HFFc6 (cell line): ENCODE measurements around the gene SLC29A4. TPM values are rescaled to one million over a fixed set of nuclear protein-coding genes. Genes with fewer than 3 reads are reported as not detected.
"Not testable (repeated sequence)": the region's sequence is repeated elsewhere in the genome, so short reads cannot be mapped to it uniquely, and the experiment has no call there.

Experiments
- DNase-seq: peaks from one replicate; pipeline ENCODE4 v3.0.0-alpha.2; 2018
- H3K27ac Mint-ChIP-seq: 2 replicates; pipeline ENCODE4 v1.8.0; 2020; ENCODE audit warnings: mild to moderate bottlenecking, mixed read lengths
- H3K27me3 Mint-ChIP-seq: 2 replicates; pipeline ENCODE4 v1.8.0; 2021; ENCODE audit warnings: mild to moderate bottlenecking, moderate library complexity, mixed read lengths; ENCODE audit not compliant: insufficient read depth
- H3K36me3 Mint-ChIP-seq: 2 replicates; pipeline ENCODE4 v1.8.0; 2021; ENCODE audit warnings: low read depth, mixed read lengths
- H3K4me1 Mint-ChIP-seq: 2 replicates; pipeline ENCODE4 v1.8.0; 2020; ENCODE audit warnings: low read depth, mixed read lengths
- H3K4me3 Mint-ChIP-seq: 2 replicates; pipeline ENCODE4 v1.8.0; 2020; ENCODE audit warnings: mild to moderate bottlenecking, moderate library complexity, mixed read lengths
- H3K9me3 Mint-ChIP-seq: 2 replicates; pipeline ENCODE4 v1.8.0; 2020; ENCODE audit warnings: mild to moderate bottlenecking, mixed read lengths
- total RNA-seq, 6 experiments: library from RNA; stranded (reverse); fragmentation: NEBNext Ultra II Directional; extraction: Animal tissue kit (Norgen Biotek cat#: 25700); gene quantifications; 2 replicates in 1 of 6; 3 replicates in 5 of 6; pipeline ENCODE4 v1.2.3, GENCODE V29; 2021
- TF ChIP-seq, protein P1 (sequence below): fragments of 200-600 bp; sonication (generic); IDR thresholded peaks from 2 replicates; pipeline ENCODE4 v1.5.0; 2021; ENCODE audit warnings: antibody characterized with exemption, mild to moderate bottlenecking

SLC29A4 gene
- total RNA-seq, 6 experiments from 2014 or later = 0.62 to 2.1 (median 0.84) TPM

DNA sequence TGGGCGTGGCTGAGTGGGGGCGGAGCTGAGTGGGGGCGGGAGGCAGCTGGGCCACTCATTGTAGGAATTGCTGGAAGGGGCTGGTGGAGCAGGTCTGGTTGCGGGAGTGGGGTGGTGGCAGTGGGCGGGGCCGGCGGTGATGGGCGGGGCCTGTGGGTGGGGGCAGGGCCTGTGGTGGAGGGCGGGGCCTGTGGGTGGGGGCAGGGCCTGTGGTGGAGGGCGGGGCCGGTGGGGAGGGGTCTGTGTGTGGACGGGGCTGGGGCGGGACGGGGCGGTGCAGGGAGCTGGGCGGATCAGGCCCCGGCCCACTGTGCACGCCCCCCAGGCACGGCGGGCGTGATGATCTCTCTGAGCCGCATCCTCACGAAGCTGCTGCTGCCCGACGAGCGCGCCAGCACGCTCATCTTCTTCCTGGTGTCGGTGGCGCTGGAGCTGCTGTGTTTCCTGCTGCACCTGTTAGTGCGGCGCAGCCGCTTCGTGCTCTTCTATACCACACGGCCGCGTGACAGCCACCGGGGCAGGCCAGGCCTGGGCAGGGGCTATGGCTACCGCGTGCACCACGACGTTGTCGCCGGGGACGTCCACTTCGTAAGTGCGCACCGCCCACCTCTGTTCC is 14.0 kb downstream of the SLC29A4 start:
- Mint-ChIP-seq H3K27me3 (peaks cover 17% of the 10 kb centered on the region), H3K4me1 (no peaks in the 10 kb centered on the region)
- DNase-seq = no peak

DNA sequence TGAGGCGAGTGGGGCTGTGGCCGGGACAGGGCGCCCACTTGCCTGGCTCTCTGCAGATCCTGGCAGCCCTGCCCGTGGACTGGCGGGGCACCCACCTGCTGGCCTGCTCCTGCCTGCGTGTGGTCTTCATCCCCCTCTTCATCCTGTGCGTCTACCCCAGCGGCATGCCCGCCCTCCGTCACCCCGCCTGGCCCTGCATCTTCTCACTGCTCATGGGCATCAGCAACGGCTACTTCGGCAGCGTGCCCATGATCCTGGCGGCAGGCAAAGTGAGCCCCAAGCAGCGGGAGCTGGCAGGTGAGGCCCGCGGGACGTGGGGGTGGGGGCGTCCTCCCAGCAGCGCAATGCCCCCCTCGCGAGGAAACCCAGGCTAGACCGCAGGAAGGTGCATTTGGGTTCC is 17.6 kb downstream of the SLC29A4 start:
- no peaks in the 10 kb centered on the region for H3K4me1 Mint-ChIP-seq
- no peak overlapping the region for H3K4me3 Mint-ChIP-seq
- peaks cover 19% of the 10 kb centered on the region for H3K27me3 Mint-ChIP-seq
- DNase-seq = no peak
- no peak overlapping the region for H3K27ac Mint-ChIP-seq
- TF ChIP-seq, protein P1, sequence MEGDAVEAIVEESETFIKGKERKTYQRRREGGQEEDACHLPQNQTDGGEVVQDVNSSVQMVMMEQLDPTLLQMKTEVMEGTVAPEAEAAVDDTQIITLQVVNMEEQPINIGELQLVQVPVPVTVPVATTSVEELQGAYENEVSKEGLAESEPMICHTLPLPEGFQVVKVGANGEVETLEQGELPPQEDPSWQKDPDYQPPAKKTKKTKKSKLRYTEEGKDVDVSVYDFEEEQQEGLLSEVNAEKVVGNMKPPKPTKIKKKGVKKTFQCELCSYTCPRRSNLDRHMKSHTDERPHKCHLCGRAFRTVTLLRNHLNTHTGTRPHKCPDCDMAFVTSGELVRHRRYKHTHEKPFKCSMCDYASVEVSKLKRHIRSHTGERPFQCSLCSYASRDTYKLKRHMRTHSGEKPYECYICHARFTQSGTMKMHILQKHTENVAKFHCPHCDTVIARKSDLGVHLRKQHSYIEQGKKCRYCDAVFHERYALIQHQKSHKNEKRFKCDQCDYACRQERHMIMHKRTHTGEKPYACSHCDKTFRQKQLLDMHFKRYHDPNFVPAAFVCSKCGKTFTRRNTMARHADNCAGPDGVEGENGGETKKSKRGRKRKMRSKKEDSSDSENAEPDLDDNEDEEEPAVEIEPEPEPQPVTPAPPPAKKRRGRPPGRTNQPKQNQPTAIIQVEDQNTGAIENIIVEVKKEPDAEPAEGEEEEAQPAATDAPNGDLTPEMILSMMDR = no peak
- no peaks in the 10 kb centered on the region for H3K9me3 Mint-ChIP-seq
- H3K36me3 Mint-ChIP-seq = no peaks in the 10 kb centered on the region

More for the DNA sequence above, 14.0 kb downstream of the SLC29A4 start:
- H3K27ac Mint-ChIP-seq = no peak overlapping the region
- H3K36me3 Mint-ChIP-seq = peaks cover 6% of the 10 kb centered on the region; the same call in 1 of the 2 replicates
- peaks cover 7% of the 10 kb centered on the region for H3K9me3 Mint-ChIP-seq
- TF ChIP-seq, protein P1 = no peak
- H3K4me3 Mint-ChIP-seq = no peak overlapping the region

DNA sequence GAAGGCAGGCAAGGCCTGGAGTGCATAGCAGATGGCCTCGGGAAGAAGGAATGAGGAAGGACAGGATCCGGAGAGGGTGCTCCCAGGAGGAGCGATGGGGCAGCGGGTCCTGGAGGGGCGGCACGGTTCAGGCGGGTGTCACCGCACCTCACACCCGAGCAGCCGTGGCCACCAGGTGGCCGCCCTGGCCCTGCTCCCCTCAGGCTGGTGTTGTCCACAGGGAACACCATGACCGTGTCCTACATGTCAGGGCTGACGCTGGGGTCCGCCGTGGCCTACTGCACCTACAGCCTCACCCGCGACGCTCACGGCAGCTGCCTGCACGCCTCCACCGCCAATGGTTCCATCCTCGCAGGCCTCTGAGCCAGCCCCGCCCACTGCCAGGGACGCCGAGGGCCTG is 19.8 kb downstream of the SLC29A4 start:
- Mint-ChIP-seq H3K36me3 (no peaks in the 10 kb centered on the region), H3K4me1 (no peaks in the 10 kb centered on the region)

DNA sequence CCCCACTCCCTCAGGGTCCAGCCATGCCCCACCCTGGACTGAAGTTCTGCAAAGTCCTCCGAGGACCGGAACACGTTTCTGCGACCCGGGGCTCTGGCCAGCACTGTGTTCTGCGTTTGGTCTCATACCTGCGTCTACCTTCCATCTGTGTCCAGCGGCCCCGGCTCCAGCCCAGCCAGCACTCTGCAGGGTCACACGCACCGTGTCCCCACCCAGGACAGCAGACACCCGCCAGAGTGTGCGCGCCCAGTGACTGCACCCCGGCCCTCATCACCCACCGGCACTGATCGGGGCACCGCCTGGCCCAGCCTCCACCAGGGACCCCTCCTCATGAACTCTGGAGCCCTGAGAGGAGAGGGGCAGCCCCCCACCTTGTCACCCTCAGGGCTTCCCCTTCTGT is 20.3 kb downstream of the SLC29A4 start:
- TF ChIP-seq, protein P1 = no peak
- H3K4me3 Mint-ChIP-seq = no peak overlapping the region
- H3K9me3 Mint-ChIP-seq = no peaks in the 10 kb centered on the region
- peaks cover 22% of the 10 kb centered on the region for H3K27me3 Mint-ChIP-seq
- H3K4me1 Mint-ChIP-seq = no peaks in the 10 kb centered on the region
- 0 out of 2 replicates have a peak, but pooled peaks cover under 1% of the 10 kb centered on the region for H3K36me3 Mint-ChIP-seq
- no peak for DNase-seq
- H3K27ac Mint-ChIP-seq = no peak overlapping the region

More for the DNA sequence above, 19.8 kb downstream of the SLC29A4 start:
- no peak overlapping the region for H3K4me3 Mint-ChIP-seq
- TF ChIP-seq, protein P1 = peak; percentile 19; the same call in 1 of the 2 replicates
- peaks cover 22% of the 10 kb centered on the region for H3K27me3 Mint-ChIP-seq
- no peak overlapping the region for H3K27ac Mint-ChIP-seq
- DNase-seq = no peak
- no peaks in the 10 kb centered on the region for H3K9me3 Mint-ChIP-seq

DNA sequence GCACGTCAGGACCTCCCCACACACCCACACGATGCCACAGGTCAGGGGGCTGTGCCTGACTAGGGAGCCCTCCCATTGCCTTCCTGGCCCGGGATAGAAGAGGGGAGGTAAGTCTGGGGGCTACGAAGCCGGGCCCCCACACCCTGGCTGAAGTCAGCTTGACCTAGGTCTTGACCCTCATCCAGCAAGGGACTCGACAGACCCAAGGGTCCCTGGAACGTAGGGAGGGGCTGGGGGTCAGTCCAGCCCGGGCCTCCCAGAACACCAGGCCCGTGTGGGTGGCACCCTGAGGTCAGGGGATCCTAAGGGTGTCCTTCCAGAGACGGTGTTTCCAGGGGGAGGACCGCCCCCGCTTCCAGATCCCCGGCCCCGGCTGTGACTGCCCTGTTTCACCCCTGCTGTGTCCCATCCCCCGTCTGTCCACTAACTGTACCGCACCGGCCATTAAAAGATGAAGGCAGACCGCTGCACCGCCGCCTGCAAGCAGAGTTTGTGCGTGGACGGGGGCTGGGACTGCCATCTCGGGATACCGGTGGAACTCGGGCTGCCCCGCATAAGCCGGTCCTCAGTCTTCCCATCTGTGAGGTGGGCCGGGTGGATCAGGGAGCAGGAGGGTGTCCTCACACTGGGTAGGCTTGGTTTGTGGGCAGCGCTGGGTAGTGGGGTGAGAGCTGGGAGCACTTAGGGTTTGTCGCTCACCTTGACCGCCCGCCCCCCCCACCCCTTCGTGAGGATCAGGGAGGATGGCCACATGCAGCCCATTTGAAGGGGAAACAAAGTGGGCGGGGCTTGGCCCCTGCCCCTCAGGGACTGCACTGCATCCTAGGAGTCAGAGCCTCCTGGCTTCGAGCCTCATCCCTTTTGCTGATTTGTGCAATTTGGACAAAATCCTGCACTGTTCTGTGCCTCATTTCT is 21.1 kb downstream of the SLC29A4 start:
- no peak overlapping the region for H3K4me3 Mint-ChIP-seq
- no peaks in the 10 kb centered on the region for H3K9me3 Mint-ChIP-seq
- no peaks in the 10 kb centered on the region for H3K4me1 Mint-ChIP-seq
- DNase-seq = no peak
- H3K36me3 Mint-ChIP-seq = peaks cover 6% of the 10 kb centered on the region; the same call in 1 of the 2 replicates
- no peak overlapping the region for H3K27ac Mint-ChIP-seq
- TF ChIP-seq, protein P1 = no peak
- peaks cover 21% of the 10 kb centered on the region for H3K27me3 Mint-ChIP-seq

DNA sequence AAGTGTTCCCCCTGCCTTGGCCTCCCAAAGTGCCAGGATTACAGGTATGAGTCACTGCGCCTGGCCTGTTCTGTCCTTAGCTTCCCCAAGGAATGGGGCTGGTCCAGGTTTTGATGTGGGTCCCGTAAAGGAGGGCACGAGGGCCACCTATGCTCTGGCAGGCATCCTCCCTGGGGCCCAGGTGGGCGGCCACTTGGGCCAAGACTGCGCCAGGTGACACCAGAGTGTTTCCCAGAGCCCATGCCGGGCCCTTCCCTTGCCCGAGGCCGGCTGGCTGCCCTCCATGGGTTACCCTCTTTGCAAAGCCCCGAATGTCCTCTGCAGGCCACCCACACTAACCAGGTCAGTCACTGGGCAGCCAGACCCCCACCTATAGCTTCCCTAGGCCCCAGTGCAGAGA is 22.3 kb downstream of the SLC29A4 start:
- not testable (repeated sequence) for DNase-seq, H3K4me1 Mint-ChIP-seq, H3K4me3 Mint-ChIP-seq, H3K36me3 Mint-ChIP-seq, H3K9me3 Mint-ChIP-seq, H3K27ac Mint-ChIP-seq
- H3K27me3 Mint-ChIP-seq = peaks cover 18% of the 10 kb centered on the region

DNA sequence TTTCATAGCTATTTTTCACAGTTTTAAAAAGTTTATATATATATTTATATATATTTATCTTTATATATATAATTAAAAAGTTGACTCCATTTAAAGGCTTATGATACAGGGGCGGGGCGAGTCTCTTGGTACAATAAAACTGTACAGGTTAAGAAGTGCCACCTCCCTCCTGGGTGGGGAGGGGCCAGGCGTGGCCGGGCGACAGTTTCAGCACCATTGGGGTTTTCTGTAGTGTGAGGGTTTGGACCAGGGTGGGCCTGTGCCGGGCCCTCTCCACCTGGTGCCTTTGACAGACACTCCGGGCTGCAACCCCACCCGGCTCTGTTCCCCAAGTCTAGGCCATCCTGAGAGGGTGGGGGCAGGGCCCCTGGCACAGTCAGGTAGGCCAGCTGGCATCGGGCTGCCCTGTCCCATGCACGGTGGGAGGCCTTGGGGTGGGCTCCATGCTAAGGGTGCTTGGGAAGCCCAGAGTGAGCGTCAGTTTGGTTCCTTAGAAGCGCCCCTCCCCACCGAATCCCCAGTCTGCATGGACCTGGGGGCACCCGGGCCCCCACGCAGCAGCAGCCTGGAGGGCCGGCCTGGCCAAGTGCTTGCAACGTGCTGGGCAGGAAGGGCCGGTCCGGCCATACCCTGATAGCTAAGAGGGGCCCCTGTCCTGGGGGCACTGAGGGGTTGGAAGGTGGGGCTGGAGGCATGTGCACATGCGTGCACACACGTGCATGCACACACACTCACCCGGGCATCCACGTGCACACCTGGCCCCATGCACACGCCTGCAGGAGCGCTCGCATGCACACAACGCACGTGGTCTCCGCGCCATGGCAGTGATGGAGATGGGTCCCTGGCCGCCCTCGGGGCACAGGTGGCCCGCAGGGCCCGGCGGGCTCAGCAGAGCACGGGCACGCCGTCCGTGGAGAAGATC is 24.7 kb downstream of the SLC29A4 start:
- DNase-seq, H3K27ac Mint-ChIP-seq, H3K9me3 Mint-ChIP-seq, H3K4me3 Mint-ChIP-seq, H3K4me1 Mint-ChIP-seq: not testable (repeated sequence)
- peaks cover 18% of the 10 kb centered on the region for H3K27me3 Mint-ChIP-seq
- peaks cover 17% of the 10 kb centered on the region for H3K36me3 Mint-ChIP-seq
